Fibroblast of pulmonary artery (primary cell): ENCODE data around the gene MYO1D.

Experiments used
- DNase-seq: peaks from one replicate; pipeline ENCODE4 v3.0.0-alpha.2; 2010; ENCODE audit warnings: low read depth
- H3K4me3 ChIP-seq: replicated peaks from 2 replicates; pipeline ENCODE4 v1.5.1; 2011; ENCODE audit warnings: low read depth, mild to moderate bottlenecking, control low read depth, low read length, moderate library complexity
- TF ChIP-seq, protein P1 (sequence below): IDR thresholded peaks from 2 replicates; pipeline ENCODE4 v1.5.1; 2011; ENCODE audit warnings: mild to moderate bottlenecking, control low read depth, low read length, inconsistent platforms; ENCODE audit errors: missing control alignments

The MYO1D gene

GRCh38 chr17:32755045-32755805 is 121.7 kb downstream of the MYO1D start:
- TF ChIP-seq, protein P1, sequence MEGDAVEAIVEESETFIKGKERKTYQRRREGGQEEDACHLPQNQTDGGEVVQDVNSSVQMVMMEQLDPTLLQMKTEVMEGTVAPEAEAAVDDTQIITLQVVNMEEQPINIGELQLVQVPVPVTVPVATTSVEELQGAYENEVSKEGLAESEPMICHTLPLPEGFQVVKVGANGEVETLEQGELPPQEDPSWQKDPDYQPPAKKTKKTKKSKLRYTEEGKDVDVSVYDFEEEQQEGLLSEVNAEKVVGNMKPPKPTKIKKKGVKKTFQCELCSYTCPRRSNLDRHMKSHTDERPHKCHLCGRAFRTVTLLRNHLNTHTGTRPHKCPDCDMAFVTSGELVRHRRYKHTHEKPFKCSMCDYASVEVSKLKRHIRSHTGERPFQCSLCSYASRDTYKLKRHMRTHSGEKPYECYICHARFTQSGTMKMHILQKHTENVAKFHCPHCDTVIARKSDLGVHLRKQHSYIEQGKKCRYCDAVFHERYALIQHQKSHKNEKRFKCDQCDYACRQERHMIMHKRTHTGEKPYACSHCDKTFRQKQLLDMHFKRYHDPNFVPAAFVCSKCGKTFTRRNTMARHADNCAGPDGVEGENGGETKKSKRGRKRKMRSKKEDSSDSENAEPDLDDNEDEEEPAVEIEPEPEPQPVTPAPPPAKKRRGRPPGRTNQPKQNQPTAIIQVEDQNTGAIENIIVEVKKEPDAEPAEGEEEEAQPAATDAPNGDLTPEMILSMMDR: peak; percentile 47
- H3K4me3 ChIP-seq: no peak overlapping the region
- peak; percentile 86 for DNase-seq

DNA sequence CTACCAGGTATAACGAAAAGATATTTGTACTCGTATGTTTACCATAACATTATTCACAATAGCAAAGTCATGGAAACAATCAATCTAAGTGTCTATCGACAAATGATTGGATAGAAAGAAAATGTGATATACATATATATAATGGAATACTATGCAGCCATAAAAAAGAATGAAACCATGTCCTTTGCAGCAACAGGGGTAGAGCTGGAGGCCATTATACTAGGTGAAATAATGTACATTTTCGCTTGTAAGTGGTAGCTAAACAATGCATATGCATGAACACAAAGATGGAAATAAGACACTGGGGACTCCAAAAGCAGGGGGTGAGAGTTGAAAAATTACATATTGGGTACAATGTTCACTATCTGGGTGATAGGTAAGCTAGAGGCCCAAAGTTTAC is 124.0 kb downstream of the MYO1D start:
- no peak overlapping the region for H3K4me3 ChIP-seq
- DNase-seq: no peak
- TF ChIP-seq, protein P1: no peak

DNA sequence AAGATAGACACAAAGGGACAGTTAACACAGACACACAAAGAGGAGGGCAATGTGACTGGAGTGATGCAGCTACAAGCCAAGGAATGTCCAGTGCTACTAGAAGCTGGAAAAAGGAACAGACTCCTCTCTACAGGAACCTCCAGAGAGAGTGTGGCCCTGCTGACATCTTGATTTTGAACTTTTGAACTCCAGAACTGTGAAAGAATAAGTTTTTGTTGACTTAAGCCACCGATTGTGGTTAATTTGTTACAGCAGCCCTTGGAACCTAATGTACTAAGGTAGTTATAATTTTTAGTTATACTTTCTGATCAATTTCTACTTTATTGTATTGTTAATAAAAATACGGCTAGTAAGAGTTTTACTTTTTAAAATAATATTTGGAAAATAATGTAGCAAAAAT is 129.1 kb downstream of the MYO1D start:
- TF ChIP-seq, protein P1: no peak

GRCh38 chr17:32746698-32747097 is 130.2 kb downstream of the MYO1D start:
- H3K4me3 ChIP-seq: no peak overlapping the region
- TF ChIP-seq, protein P1: no peak
- peak; percentile 71 for DNase-seq

More for the DNA sequence above, 129.1 kb downstream of the MYO1D start:
- H3K4me3 ChIP-seq: no peak overlapping the region
- no peak for DNase-seq

- no peak for DNase-seq
- H3K4me3 ChIP-seq: no peak overlapping the region
- TF ChIP-seq, protein P1: no peak
Measured at GRCh38 chr17:32746280-32746679, 130.6 kb downstream of the MYO1D start.

- no peak for DNase-seq
- TF ChIP-seq, protein P1: no peak
- no peak overlapping the region for H3K4me3 ChIP-seq
Measured at GRCh38 chr17:32742681-32743538, 134.0 kb downstream of the MYO1D start.
